SK-N-SH (cell line): Measurements from ENCODE around the gene SLC38A8.

Experiments
- EZH2phosphoT487 ChIP-seq: fragments of 200-600 bp; sonication (generic); IDR thresholded peaks from 2 replicates; pipeline ENCODE4 v1.6.1; 2017; ENCODE audit warnings: low read depth, mixed run types, mild to moderate bottlenecking, antibody characterized with exemption, moderate library complexity, borderline replicate concordance
- SMC3 ChIP-seq: IDR thresholded peaks from 2 replicates; pipeline ENCODE4 v1.6.1; 2012; ENCODE audit warnings: low read depth, low read length, improper control_type of control experiment
- TF ChIP-seq, protein P1 (sequence below): fragments of 200-600 bp; sonication (generic); IDR thresholded peaks from 2 replicates; pipeline ENCODE4 v1.6.1; 2017; ENCODE audit warnings: antibody characterized with exemption, mild to moderate bottlenecking, moderate library complexity
- TF ChIP-seq, protein P2 (sequence below): fragments of 150-350 bp; IDR thresholded peaks from 2 replicates; pipeline ENCODE4 v1.6.1; 2016; ENCODE audit warnings: mild to moderate bottlenecking, low read depth, low read length

DNA sequence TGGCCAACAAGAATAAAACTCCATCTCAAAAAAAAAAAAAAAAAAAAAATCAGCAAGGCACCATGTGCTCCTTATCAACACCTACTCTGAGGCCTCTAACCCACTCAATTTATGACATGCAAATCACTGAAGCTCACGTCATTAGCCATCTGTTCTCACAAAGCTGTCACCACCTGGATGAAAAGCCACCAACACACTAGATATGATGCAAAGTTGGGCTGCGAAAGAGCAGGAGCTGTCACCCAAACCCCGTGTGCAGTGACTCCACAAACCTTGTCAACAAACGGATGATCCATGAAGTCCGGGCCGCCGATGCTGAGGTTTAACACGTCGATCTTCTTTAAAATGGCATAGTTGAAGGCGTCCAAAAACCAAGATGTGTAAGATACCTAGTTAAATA is 48.9 kb upstream of the SLC38A8 start:
- TF ChIP-seq SMC3: no peak
- TF ChIP-seq, protein P1, sequence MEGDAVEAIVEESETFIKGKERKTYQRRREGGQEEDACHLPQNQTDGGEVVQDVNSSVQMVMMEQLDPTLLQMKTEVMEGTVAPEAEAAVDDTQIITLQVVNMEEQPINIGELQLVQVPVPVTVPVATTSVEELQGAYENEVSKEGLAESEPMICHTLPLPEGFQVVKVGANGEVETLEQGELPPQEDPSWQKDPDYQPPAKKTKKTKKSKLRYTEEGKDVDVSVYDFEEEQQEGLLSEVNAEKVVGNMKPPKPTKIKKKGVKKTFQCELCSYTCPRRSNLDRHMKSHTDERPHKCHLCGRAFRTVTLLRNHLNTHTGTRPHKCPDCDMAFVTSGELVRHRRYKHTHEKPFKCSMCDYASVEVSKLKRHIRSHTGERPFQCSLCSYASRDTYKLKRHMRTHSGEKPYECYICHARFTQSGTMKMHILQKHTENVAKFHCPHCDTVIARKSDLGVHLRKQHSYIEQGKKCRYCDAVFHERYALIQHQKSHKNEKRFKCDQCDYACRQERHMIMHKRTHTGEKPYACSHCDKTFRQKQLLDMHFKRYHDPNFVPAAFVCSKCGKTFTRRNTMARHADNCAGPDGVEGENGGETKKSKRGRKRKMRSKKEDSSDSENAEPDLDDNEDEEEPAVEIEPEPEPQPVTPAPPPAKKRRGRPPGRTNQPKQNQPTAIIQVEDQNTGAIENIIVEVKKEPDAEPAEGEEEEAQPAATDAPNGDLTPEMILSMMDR: no peak
- no peak for TF ChIP-seq EZH2phosphoT487
- TF ChIP-seq, protein P2, sequence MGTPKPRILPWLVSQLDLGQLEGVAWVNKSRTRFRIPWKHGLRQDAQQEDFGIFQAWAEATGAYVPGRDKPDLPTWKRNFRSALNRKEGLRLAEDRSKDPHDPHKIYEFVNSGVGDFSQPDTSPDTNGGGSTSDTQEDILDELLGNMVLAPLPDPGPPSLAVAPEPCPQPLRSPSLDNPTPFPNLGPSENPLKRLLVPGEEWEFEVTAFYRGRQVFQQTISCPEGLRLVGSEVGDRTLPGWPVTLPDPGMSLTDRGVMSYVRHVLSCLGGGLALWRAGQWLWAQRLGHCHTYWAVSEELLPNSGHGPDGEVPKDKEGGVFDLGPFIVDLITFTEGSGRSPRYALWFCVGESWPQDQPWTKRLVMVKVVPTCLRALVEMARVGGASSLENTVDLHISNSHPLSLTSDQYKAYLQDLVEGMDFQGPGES: no peak
